Omental fat pad (tissue), 4 donors: ENCODE data around the gene PTPRM. TPM values are rescaled to one million over a fixed set of nuclear protein-coding genes. Genes with fewer than 3 reads are reported as not detected.

Source experiments
- ATAC-seq: fragments of 150-250 bp; one replicate; pipeline ENCODE4 v1.9.1; 2016; ENCODE audit warnings: mild to moderate bottlenecking, moderate library complexity; ENCODE audit not compliant: low FRiP score
- DNase-seq: peaks from one replicate; pipeline ENCODE4 v3.0.0-alpha.2; 2019; ENCODE audit warnings: low spot score
- CTCF ChIP-seq, 3 donors: fragments of 450-650 bp; IDR thresholded peaks; one replicate each; pipeline ENCODE4 v1.5.1; 2016 to 2017; ENCODE audit warnings: antibody characterized with exemption in 3 of 3, mild to moderate bottlenecking in 3 of 3, moderate library complexity in 2 of 3
- total RNA-seq, 4 donors: library from RNA; depleted of rRNA; stranded (reverse); fragments of >200 nt; gene quantifications; one replicate each; pipeline ENCODE4 v1.1.0, GENCODE V29; 2016

Gene PTPRM
- total RNA-seq, 4 donors from 2014 or later, result 64.8 to 238 (median 144) TPM

GRCh38 chr18:8006979-8007378 lies 439.9 kb downstream of the PTPRM start:
- DNase-seq (no peak), ATAC-seq (no peak)
- TF ChIP-seq CTCF (IDR thresholded peaks at IDR 0.05), result no peak

GRCh38 chr18:8008033-8008432 lies 440.9 kb downstream of the PTPRM start:
- ATAC-seq (no peak), DNase-seq (no peak)
- TF ChIP-seq CTCF (IDR thresholded peaks at IDR 0.05), result no peak

- ATAC-seq (no peak), DNase-seq (no peak)
- no peak for TF ChIP-seq CTCF (IDR thresholded peaks at IDR 0.05)
Observed at GRCh38 chr18:8011361-8011760, 444.2 kb downstream of the PTPRM start.

- DNase-seq, result no peak
- TF ChIP-seq CTCF (IDR thresholded peaks at IDR 0.05), result no peak
- no peak for ATAC-seq
Observed at GRCh38 chr18:8011906-8012305, 444.8 kb downstream of the PTPRM start.

- DNase-seq (no peak), ATAC-seq (no peak)
- TF ChIP-seq CTCF (IDR thresholded peaks at IDR 0.05), result no peak
Observed at GRCh38 chr18:8018701-8019331, 451.7 kb downstream of the PTPRM start.

GRCh38 chr18:8019600-8019999 lies 452.5 kb downstream of the PTPRM start:
- no peak for ATAC-seq
- DNase-seq, result no peak
- TF ChIP-seq CTCF (IDR thresholded peaks at IDR 0.05), result no peak

- ATAC-seq (no peak), DNase-seq (no peak)
- no peak for TF ChIP-seq CTCF (IDR thresholded peaks at IDR 0.05)
Observed at GRCh38 chr18:8020132-8020846, 453.2 kb downstream of the PTPRM start.
